GM12801 (cell line): ENCODE results near the gene DENND1A.

Experiments
- TF ChIP-seq, protein P1 (sequence below): IDR thresholded peaks from one replicate; pipeline ENCODE4 v1.5.1; 2011; ENCODE audit warnings: control low read depth; ENCODE audit not compliant: insufficient read length; ENCODE audit errors: extremely low read depth

Gene DENND1A

GRCh38 chr9:123848447-123849085 is 81.4 kb downstream of the DENND1A start:
- TF ChIP-seq, protein P1, sequence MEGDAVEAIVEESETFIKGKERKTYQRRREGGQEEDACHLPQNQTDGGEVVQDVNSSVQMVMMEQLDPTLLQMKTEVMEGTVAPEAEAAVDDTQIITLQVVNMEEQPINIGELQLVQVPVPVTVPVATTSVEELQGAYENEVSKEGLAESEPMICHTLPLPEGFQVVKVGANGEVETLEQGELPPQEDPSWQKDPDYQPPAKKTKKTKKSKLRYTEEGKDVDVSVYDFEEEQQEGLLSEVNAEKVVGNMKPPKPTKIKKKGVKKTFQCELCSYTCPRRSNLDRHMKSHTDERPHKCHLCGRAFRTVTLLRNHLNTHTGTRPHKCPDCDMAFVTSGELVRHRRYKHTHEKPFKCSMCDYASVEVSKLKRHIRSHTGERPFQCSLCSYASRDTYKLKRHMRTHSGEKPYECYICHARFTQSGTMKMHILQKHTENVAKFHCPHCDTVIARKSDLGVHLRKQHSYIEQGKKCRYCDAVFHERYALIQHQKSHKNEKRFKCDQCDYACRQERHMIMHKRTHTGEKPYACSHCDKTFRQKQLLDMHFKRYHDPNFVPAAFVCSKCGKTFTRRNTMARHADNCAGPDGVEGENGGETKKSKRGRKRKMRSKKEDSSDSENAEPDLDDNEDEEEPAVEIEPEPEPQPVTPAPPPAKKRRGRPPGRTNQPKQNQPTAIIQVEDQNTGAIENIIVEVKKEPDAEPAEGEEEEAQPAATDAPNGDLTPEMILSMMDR, result no peak

DNA sequence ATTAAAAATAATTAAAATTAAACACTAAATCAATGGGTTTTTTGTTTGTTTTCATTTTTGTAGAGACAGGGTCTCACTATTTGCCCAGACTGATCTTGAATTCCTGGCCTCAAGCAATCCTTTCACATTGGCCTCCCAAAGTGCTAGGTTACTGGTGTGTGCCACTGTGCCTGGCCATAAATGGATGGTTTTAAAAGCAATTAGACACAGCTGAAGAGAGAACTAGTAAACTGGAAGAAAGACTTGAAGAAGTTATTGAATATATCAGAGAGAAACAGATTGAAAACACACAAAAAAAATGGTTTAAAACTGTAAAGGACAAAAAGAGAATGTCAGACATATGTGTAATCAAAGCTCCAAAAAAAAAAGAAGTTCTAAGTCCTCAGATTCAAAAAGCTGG is 83.0 kb downstream of the DENND1A start:
- TF ChIP-seq, protein P1, result no peak

- TF ChIP-seq, protein P1, result no peak
Observed at GRCh38 chr9:123843703-123844102, 86.2 kb downstream of the DENND1A start.

DNA sequence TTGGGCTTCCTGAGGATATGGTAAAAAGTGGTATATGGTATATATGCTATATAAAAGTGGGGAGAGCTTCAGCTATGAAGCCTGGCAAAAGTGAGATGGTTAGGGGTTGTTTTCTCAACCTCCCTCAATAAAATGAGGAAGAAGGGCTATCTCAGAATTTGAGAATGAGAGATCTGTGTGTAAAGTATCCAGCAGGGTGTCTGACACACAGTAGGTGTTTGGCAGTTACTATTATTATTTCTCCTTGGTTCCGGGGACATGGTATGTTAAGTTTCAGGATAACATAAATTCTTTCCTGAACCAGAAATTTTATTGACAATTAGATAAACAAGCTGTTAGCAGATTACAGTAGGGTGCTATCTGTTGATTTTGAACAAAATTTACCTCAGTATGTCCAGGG is 94.1 kb downstream of the DENND1A start:
- TF ChIP-seq, protein P1, result no peak

- TF ChIP-seq, protein P1, result no peak
Observed at GRCh38 chr9:123834889-123835562, 94.9 kb downstream of the DENND1A start.

- TF ChIP-seq, protein P1, result no peak
Observed at GRCh38 chr9:123834218-123834888, 95.6 kb downstream of the DENND1A start.

- TF ChIP-seq, protein P1, result no peak
Observed at GRCh38 chr9:123832858-123833650, 96.9 kb downstream of the DENND1A start.
